AG04449 (cell line): ENCODE measurements around the gene RUNX2.

Experiments used
- CTCF ChIA-PET: fragments of 350-600 bp; formaldehyde crosslinking; extraction: SDS; loops from one replicate; lab custom pipeline; 2021; ENCODE audit warnings: antibody characterized with exemption; lab: Yijun Ruan, JAX
- POLR2A ChIA-PET: fragments of 400-600, 350-600 bp; formaldehyde crosslinking; extraction: SDS; loops from one replicate; lab custom pipeline; 2020; ENCODE audit warnings: antibody characterized with exemption, inconsistent platforms; lab: Yijun Ruan, JAX
- DNase-seq: peaks from one replicate; pipeline ENCODE4 v3.0.0-alpha.2; 2010; ENCODE audit warnings: low read depth, low spot score
- H3K4me3 ChIP-seq: 2 replicates; pipeline ENCODE4 v1.5.1; 2011; ENCODE audit warnings: low read depth, mild to moderate bottlenecking, control low read depth, low read length
- CTCF ChIP-seq: IDR thresholded peaks from one replicate; pipeline ENCODE4 v1.5.1; 2011; ENCODE audit warnings: mild to moderate bottlenecking, moderate library complexity, low read length, control low read depth, inconsistent platforms; ENCODE audit not compliant: insufficient read depth; ENCODE audit errors: missing control alignments

RUNX2 gene

GRCh38 chr6:45448417-45449389, 120.6 kb downstream of the RUNX2 start:
- no peak overlapping the region for H3K4me3 ChIP-seq
- ChIA-PET POLR2A (interaction anchor here (0.7 to 0.9 kb wide), 3 partner anchors 34 to 918 kb away, joined by 3 read pairs; no protein-coding TSS in a partner anchor), CTCF (interaction anchor here (1.3 kb wide), 1 partner anchor 793 kb away, joined by 3 read pairs; no protein-coding TSS in a partner anchor)
- peak; percentile 59 for DNase-seq
- TF ChIP-seq CTCF, result no peak

GRCh38 chr6:45450132-45450531, 122.0 kb downstream of the RUNX2 start:
- ChIA-PET CTCF (no interaction called here), POLR2A (no interaction called here)
- TF ChIP-seq CTCF, result no peak
- DNase-seq, result no peak
- no peak overlapping the region for H3K4me3 ChIP-seq

GRCh38 chr6:45450831-45451230, 122.7 kb downstream of the RUNX2 start:
- ChIA-PET CTCF (interaction anchor here (1.1 kb wide), 2 partner anchors 14 to 263 kb away, joined by 3 to 4 read pairs; no protein-coding TSS in a partner anchor), POLR2A (no interaction called here)
- TF ChIP-seq CTCF, result no peak
- DNase-seq, result no peak
- no peak overlapping the region for H3K4me3 ChIP-seq

- TF ChIP-seq CTCF, result no peak
- DNase-seq, result peak; percentile 33
- CTCF ChIA-PET, result no interaction called here
- POLR2A ChIA-PET, result no interaction called here
- no peak overlapping the region for H3K4me3 ChIP-seq
These were observed 126.1 kb downstream of the RUNX2 start for GRCh38 chr6:45454008-45454911.

GRCh38 chr6:45455408-45455807, 127.3 kb downstream of the RUNX2 start:
- ChIA-PET CTCF (interaction anchor here (0.9 kb wide), 1 partner anchor 13 kb away, joined by 3 read pairs; no protein-coding TSS in a partner anchor), POLR2A (no interaction called here)
- H3K4me3 ChIP-seq, result no peak overlapping the region
- DNase-seq, result no peak
- no peak for TF ChIP-seq CTCF

- no peak for DNase-seq
- no peak for TF ChIP-seq CTCF
- ChIA-PET CTCF (interaction anchor here (0.6 to 1.3 kb wide), 2 partner anchors 14 to 130 kb away, joined by 3 read pairs; no protein-coding TSS in a partner anchor), POLR2A (no interaction called here)
- H3K4me3 ChIP-seq, result no peak overlapping the region
These were observed 129.0 kb downstream of the RUNX2 start for GRCh38 chr6:45457141-45457540.
